Neural crest cell (in vitro differentiated cells): ENCODE measurements around the gene MT1E. TPM values are rescaled to one million over a fixed set of nuclear protein-coding genes. Genes with fewer than 3 reads are reported as not detected.

Experiments used
- DNase-seq: peaks from one replicate; pipeline ENCODE4 v3.0.0; 2021; ENCODE audit warnings: low read depth, mixed read lengths, low spot score
- H3K27ac Mint-ChIP-seq: one replicate; pipeline ENCODE4 v1.8.0; 2021; ENCODE audit warnings: mild to moderate bottlenecking, mixed read lengths; ENCODE audit not compliant: unreplicated experiment
- H3K27me3 Mint-ChIP-seq: 2 replicates; pipeline ENCODE4 v1.8.0; 2021; ENCODE audit warnings: low read depth, mild to moderate bottlenecking, mixed read lengths
- H3K36me3 Mint-ChIP-seq: 2 replicates; pipeline ENCODE4 v1.8.0; 2021; ENCODE audit warnings: low read depth, mild to moderate bottlenecking, mixed read lengths
- H3K4me1 Mint-ChIP-seq: 2 replicates; pipeline ENCODE4 v1.8.0; 2021; ENCODE audit warnings: mixed read lengths
- H3K4me3 Mint-ChIP-seq: one replicate; pipeline ENCODE4 v1.8.0; 2021; ENCODE audit warnings: mild to moderate bottlenecking, mixed read lengths
- H3K9me3 Mint-ChIP-seq: 2 replicates; pipeline ENCODE4 v1.8.0; 2021; ENCODE audit warnings: mixed read lengths
- total RNA-seq: library from RNA; stranded (reverse); gene quantifications from 2 replicates; pipeline ENCODE4 v1.2.1, GENCODE V29; 2021
- TF ChIP-seq, protein P1 (sequence below): fragments of 200-600 bp; sonication (generic); conservative IDR thresholded peaks from 2 replicates; pipeline ENCODE4 v1.5.0; 2021; ENCODE audit warnings: antibody characterized with exemption, mild to moderate bottlenecking

Gene MT1E
- total RNA-seq, 1 donor from 2014 or later = 0.49 TPM

DNA sequence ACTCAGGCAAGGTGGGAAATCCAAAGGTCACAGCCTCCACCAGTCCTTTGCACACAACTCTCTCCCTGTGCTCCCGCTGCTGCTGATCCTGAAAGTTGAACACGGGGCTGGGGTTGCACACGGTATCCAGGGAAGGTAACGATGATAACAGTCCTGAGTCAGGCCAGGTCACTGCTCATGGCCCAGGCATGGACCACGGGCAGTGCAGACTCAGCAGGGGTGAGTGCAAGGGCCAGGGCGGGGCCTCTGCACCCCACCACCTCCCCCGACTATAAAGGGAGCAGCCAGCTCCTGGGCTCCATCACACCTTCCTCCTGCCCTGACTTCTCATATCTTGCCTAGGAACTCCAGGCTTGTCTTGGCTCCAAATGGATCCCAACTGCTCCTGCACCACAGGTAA lies 26.0 kb downstream of the MT1E start, which contains the start of gene MT1B:
Gene MT1B (plus strand): TSS at position 301 of the 400 bp plus-strand sequence. CDS start 68 bp downstream, at position 369.
- Mint-ChIP-seq H3K27ac (peak within 1 kb of the TSS; percentile 45), H3K4me3 (no peak within 1 kb of the TSS), H3K27me3 (peaks cover 83% of the 10 kb centered on the region), H3K9me3 (no peaks in the 10 kb centered on the region), H3K4me1 (no peaks in the 10 kb centered on the region), H3K36me3 (no peaks in the 10 kb centered on the region)
- DNase-seq = no peak
- TF ChIP-seq, protein P1, sequence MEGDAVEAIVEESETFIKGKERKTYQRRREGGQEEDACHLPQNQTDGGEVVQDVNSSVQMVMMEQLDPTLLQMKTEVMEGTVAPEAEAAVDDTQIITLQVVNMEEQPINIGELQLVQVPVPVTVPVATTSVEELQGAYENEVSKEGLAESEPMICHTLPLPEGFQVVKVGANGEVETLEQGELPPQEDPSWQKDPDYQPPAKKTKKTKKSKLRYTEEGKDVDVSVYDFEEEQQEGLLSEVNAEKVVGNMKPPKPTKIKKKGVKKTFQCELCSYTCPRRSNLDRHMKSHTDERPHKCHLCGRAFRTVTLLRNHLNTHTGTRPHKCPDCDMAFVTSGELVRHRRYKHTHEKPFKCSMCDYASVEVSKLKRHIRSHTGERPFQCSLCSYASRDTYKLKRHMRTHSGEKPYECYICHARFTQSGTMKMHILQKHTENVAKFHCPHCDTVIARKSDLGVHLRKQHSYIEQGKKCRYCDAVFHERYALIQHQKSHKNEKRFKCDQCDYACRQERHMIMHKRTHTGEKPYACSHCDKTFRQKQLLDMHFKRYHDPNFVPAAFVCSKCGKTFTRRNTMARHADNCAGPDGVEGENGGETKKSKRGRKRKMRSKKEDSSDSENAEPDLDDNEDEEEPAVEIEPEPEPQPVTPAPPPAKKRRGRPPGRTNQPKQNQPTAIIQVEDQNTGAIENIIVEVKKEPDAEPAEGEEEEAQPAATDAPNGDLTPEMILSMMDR = no peak

GRCh38 chr16:56652600-56652999 lies 27.0 kb downstream of the MT1E start:
- H3K9me3 Mint-ChIP-seq = no peaks in the 10 kb centered on the region
- TF ChIP-seq, protein P1 = no peak
- no peak overlapping the region for H3K4me3 Mint-ChIP-seq
- peaks cover 83% of the 10 kb centered on the region for H3K27me3 Mint-ChIP-seq
- H3K27ac Mint-ChIP-seq = no peak overlapping the region
- no peaks in the 10 kb centered on the region for H3K4me1 Mint-ChIP-seq
- DNase-seq = no peak
- H3K36me3 Mint-ChIP-seq = no peaks in the 10 kb centered on the region

- TF ChIP-seq, protein P1 = no peak
- H3K27ac Mint-ChIP-seq = no peak overlapping the region
- H3K4me3 Mint-ChIP-seq = no peak overlapping the region
- peaks cover 5% of the 10 kb centered on the region for H3K4me1 Mint-ChIP-seq
- H3K9me3 Mint-ChIP-seq = no peaks in the 10 kb centered on the region
- H3K36me3 Mint-ChIP-seq = no peaks in the 10 kb centered on the region
- peaks cover 84% of the 10 kb centered on the region for H3K27me3 Mint-ChIP-seq
- no peak for DNase-seq
These were observed 27.6 kb downstream of the MT1E start for GRCh38 chr16:56653218-56653617.

DNA sequence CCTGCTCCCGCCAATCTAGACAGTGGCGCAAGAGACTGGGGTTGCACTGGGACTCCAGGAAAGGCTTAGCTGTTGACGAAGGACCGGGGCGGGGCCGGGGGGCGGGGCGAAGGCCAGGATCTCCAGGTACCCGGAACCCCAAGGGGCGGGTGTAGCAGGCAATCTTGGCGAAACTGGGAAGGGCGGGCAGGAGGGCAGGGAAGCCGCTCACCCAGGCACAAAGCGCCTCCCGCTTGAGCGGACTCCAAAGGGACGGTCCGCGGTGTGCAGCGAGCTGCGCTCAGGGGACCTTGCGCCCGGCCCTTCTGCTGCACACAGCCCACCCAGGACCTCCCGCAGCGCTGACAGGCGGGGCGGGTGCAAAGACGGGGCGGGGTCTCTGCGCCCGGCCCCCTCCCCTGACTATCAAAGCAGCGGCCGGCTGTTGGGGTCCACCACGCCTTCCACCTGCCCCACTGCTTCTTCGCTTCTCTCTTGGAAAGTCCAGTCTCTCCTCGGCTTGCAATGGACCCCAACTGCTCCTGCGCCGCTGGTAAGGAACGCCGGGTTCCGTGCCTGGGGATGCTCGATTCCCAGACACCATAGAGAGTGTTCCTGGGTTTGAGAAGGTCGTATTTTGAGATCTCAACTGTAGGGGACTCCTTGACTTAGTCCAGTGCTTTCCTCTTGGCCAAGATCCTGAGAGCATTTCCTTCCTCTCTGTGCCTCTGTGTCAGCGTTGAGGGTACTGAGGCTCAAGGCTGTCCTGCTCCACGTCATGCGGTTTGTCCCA lies 32.2 kb downstream of the MT1E start, which contains the start of gene MT1F:
Gene MT1F (plus strand): TSS at position 405 of the 772 bp plus-strand sequence. CDS start 100 bp downstream, at position 505.
- peaks cover 11% of the 10 kb centered on the region for H3K4me1 Mint-ChIP-seq
- H3K36me3 Mint-ChIP-seq = peaks cover 3% of the 10 kb centered on the region
- DNase-seq = peak; percentile 25
- TF ChIP-seq, protein P1 = no peak
- no peaks in the 10 kb centered on the region for H3K9me3 Mint-ChIP-seq
- H3K27me3 Mint-ChIP-seq = peaks cover 87% of the 10 kb centered on the region
- H3K4me3 Mint-ChIP-seq = peak within 1 kb of the TSS; percentile 86
- no peak within 1 kb of the TSS for H3K27ac Mint-ChIP-seq

DNA sequence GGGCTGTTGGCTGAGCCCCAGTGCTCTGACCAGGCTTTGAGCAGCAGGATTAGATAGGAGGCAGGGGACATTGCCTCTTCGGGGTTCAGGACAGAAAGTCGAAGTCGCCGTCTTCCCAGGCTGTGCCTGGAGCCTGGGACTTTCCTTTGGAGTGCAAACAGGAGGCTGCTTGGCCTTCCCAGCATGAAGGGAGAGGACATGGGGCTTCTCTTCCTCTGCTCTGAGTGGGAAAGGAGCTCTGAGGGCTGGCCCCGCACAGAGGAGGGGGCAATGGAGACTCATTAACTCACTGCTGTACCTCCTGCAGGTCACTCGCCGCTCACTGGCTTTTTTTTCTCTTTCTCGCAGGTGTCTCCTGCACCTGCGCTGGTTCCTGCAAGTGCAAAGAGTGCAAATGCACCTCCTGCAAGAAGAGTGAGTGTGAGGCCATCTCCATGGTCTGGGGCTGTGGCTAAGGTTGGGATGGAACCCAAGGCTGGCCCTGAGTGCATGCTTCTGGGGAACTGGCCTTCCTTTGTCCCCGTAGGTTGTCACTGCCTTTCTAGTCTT lies 32.8 kb downstream of the MT1E start:
- Mint-ChIP-seq H3K4me1 (peaks cover 14% of the 10 kb centered on the region), H3K27me3 (peaks cover 86% of the 10 kb centered on the region), H3K36me3 (peaks cover 3% of the 10 kb centered on the region), H3K27ac (no peak overlapping the region), H3K4me3 (peak overlapping the region; percentile 86), H3K9me3 (no peaks in the 10 kb centered on the region)
- TF ChIP-seq, protein P1 = no peak
- no peak for DNase-seq
